Measurements from ENCODE around the gene AMOTL2.

AMOTL2 gene

GRCh38 chr3:134374105-134374790 lies at the start of gene AMOTL2:
Gene AMOTL2, minus strand, starts transcription at chr3:134374447. Its CDS starts 3,014 bp downstream, at chr3:134371433.
- peak; percentile 85 for DNase-seq (ENCODE audit: low read depth, low spot score)

- DNase-seq (ENCODE audit: low read depth, low spot score), result no peak
These were observed 48.9 kb upstream of the AMOTL2 start for GRCh38 chr3:134423153-134423552.

- DNase-seq (ENCODE audit: low read depth, low spot score), result no peak
These were observed 45.7 kb upstream of the AMOTL2 start for GRCh38 chr3:134419960-134420321.

GRCh38 chr3:134419214-134419959 lies 45.1 kb upstream of the AMOTL2 start:
- DNase-seq (ENCODE audit: low read depth, low spot score), result no peak

- no peak for DNase-seq (ENCODE audit: low read depth, low spot score)
These were observed 34.8 kb upstream of the AMOTL2 start for GRCh38 chr3:134409041-134409440.

- no peak for DNase-seq (ENCODE audit: low read depth, low spot score)
These were observed 33.0 kb upstream of the AMOTL2 start for GRCh38 chr3:134407239-134407625.

- DNase-seq (ENCODE audit: low read depth, low spot score), result no peak
These were observed 32.3 kb upstream of the AMOTL2 start for GRCh38 chr3:134406331-134407238.

GRCh38 chr3:134404366-134404885 lies 30.2 kb upstream of the AMOTL2 start:
- DNase-seq (ENCODE audit: low read depth, low spot score), result no peak

- DNase-seq (ENCODE audit: low read depth, low spot score), result no peak
These were observed 23.5 kb upstream of the AMOTL2 start for GRCh38 chr3:134397755-134398154.

- DNase-seq (ENCODE audit: low read depth, low spot score), result no peak
These were observed 20.9 kb upstream of the AMOTL2 start for GRCh38 chr3:134395103-134395502.

GRCh38 chr3:134394380-134394779 lies 20.1 kb upstream of the AMOTL2 start:
- DNase-seq (ENCODE audit: low read depth, low spot score), result no peak

- no peak for DNase-seq (ENCODE audit: low read depth, low spot score)
These were observed 18.8 kb upstream of the AMOTL2 start for GRCh38 chr3:134393074-134393473.

GRCh38 chr3:134392336-134392983 lies 18.2 kb upstream of the AMOTL2 start:
- no peak for DNase-seq (ENCODE audit: low read depth, low spot score)

- DNase-seq (ENCODE audit: low read depth, low spot score), result no peak
These were observed 15.6 kb upstream of the AMOTL2 start for GRCh38 chr3:134389865-134390264.

- no peak for DNase-seq (ENCODE audit: low read depth, low spot score)
These were observed 14.7 kb upstream of the AMOTL2 start for GRCh38 chr3:134388788-134389485.

GRCh38 chr3:134388292-134388691 lies 14.0 kb upstream of the AMOTL2 start:
- no peak for DNase-seq (ENCODE audit: low read depth, low spot score)

- DNase-seq (ENCODE audit: low read depth, low spot score), result no peak
These were observed 13.0 kb upstream of the AMOTL2 start for GRCh38 chr3:134387293-134387692.

GRCh38 chr3:134384963-134385362 lies 10.7 kb upstream of the AMOTL2 start:
- no peak for DNase-seq (ENCODE audit: low read depth, low spot score)

GRCh38 chr3:134381831-134382442 lies 7.7 kb upstream of the AMOTL2 start:
- no peak for DNase-seq (ENCODE audit: low read depth, low spot score)

GRCh38 chr3:134381076-134381475 lies 6.8 kb upstream of the AMOTL2 start:
- DNase-seq (ENCODE audit: low read depth, low spot score), result no peak

Data from smooth muscle cell of the brain vasculature (primary cell).